ENCODE measurements around the gene MPZL2. TPM values are rescaled to one million over a fixed set of nuclear protein-coding genes. Genes with fewer than 3 reads are reported as not detected.

Gene MPZL2
- polyA plus RNA-seq, 3 donors = 8.0 to 18.6 (median 14.2) TPM

- Mint-ChIP-seq H3K4me3 (no peak overlapping the region), H3K36me3 (peaks cover 54 to 61% of the 10 kb centered on the region in 2 donors), H3K27ac (peak overlapping the region in 2 of 7 donors; percentile 23 to 63), H3K4me1 (peaks cover 95% of the 10 kb centered on the region), H3K9me3 (peaks cover 0 to 4% (median 0%) of the 10 kb centered on the region in 7 donors), H3K27me3 (ENCODE audit: low read depth in 3 of 3) (peaks cover 0 to 2% (median 1%) of the 10 kb centered on the region in 3 donors)
- TF ChIP-seq CTCF (IDR thresholded peaks at IDR 0.05) = no peak
- Histone ChIP-seq H2AFZ (ENCODE audit: insufficient read depth, low read depth, low read length, poor library complexity, severe bottlenecking) (no peak overlapping the region), H3K79me2 (ENCODE audit: insufficient read depth, low read length) (peaks cover 71% of the 10 kb centered on the region), H3K4me1 (ENCODE audit: control insufficient read depth in 1 of 2, insufficient read depth in 2 of 2, low read length in 2 of 2) (peaks cover 89 to 97% of the 10 kb centered on the region in 2 donors), H3K9me3 (replicated peaks in 1 of 2; ENCODE audit: control insufficient read depth in 1 of 2, insufficient read depth in 1 of 2, low read length in 2 of 2) (no peaks in the 10 kb centered on the region), H3K9ac (ENCODE audit: insufficient read depth, low read length, poor library complexity, severe bottlenecking) (no peak overlapping the region), H3K27ac (ENCODE audit: low read depth in 1 of 2, low read length in 2 of 2) (peak overlapping the region in 1 of 2 donors; percentile 47), H3K27me3 (ENCODE audit: control insufficient read depth in 2 of 2, insufficient read depth in 2 of 2, low read length in 2 of 2) (no peaks in the 10 kb centered on the region), H4K20me1 (ENCODE audit: insufficient read depth, low read length) (no peaks in the 10 kb centered on the region), H3K4me3 (replicated peaks in 1 of 3; ENCODE audit: low read depth in 2 of 3, low read length in 3 of 3) (no peak overlapping the region), H3K4me2 (replicated peaks; ENCODE audit: extremely low read depth, low read length, poor library complexity, severe bottlenecking) (no peak overlapping the region), H3K36me3 (replicated peaks in 1 of 2; ENCODE audit: control insufficient read depth in 1 of 2, insufficient read depth in 2 of 2, low read length in 2 of 2) (peaks cover 58 to 63% of the 10 kb centered on the region in 2 donors)
- intact Hi-C loops (cut with micrococcal nuclease) = loop anchor here (5.0 to 10.0 kb wide), 3 partner anchors 42 to 66 kb away; partner anchors contain the start of genes MPZL2 (in 1 of the 2) and MPZL3 (in 1 of the 2)
- no peak for DNase-seq
- WGBS (ENCODE audit: insufficient coverage) = 96% methylated on average over 5 of the region's 7 CpGs
Measured at GRCh38 chr11:118210323-118210722, 53.8 kb downstream of the MPZL2 start.

DNA sequence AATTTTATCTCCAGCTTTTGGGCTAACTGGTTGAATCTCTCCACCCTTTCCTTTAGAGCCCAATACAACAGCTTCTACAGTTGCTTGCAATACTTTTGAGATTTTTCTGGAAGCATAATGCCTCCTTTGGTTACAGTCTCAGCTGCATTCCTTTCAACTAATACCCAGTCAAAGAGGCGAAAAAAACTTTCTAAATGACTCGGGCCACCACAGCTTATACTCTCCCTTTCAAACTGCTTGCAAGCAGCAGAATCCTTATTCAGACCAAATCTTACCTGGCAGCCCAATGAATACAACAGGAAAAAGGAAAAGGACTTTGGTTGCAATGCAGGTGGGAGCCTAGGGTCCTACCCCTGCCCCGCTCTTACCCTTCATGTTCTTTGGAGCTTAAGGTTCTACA lies 55.1 kb downstream of the MPZL2 start:
- intact Hi-C loops (cut with micrococcal nuclease) = loop anchor here in 1 of 2 donors (10.0 kb wide), 1 partner anchor 276 kb away; no protein-coding TSS in a partner anchor
- WGBS (ENCODE audit: insufficient coverage) = 100% methylated on average over 1 of the region's 3 CpGs
- peaks cover 0 to 1% (median under 1%) of the 10 kb centered on the region in 3 donors for H3K27me3 Mint-ChIP-seq (ENCODE audit: low read depth in 3 of 3)
- Histone ChIP-seq H3K4me2 (replicated peaks; ENCODE audit: extremely low read depth, low read length, poor library complexity, severe bottlenecking) (no peak overlapping the region), H3K4me3 (replicated peaks in 1 of 3; ENCODE audit: low read depth in 2 of 3, low read length in 3 of 3) (no peak overlapping the region), H3K9me3 (replicated peaks in 1 of 2; ENCODE audit: control insufficient read depth in 1 of 2, insufficient read depth in 1 of 2, low read length in 2 of 2) (no peaks in the 10 kb centered on the region), H3K36me3 (replicated peaks in 1 of 2; ENCODE audit: control insufficient read depth in 1 of 2, insufficient read depth in 2 of 2, low read length in 2 of 2) (peaks cover 71 to 76% of the 10 kb centered on the region in 2 donors), H3K27ac (ENCODE audit: low read depth in 1 of 2, low read length in 2 of 2) (peak overlapping the region in 1 of 2 donors; percentile 84), H3K9ac (ENCODE audit: insufficient read depth, low read length, poor library complexity, severe bottlenecking) (no peak overlapping the region), H4K20me1 (ENCODE audit: insufficient read depth, low read length) (peaks cover 8% of the 10 kb centered on the region), H3K4me1 (ENCODE audit: control insufficient read depth in 1 of 2, insufficient read depth in 2 of 2, low read length in 2 of 2) (peaks cover 82 to 91% of the 10 kb centered on the region in 2 donors), H3K27me3 (ENCODE audit: control insufficient read depth in 2 of 2, insufficient read depth in 2 of 2, low read length in 2 of 2) (no peaks in the 10 kb centered on the region), H2AFZ (ENCODE audit: insufficient read depth, low read depth, low read length, poor library complexity, severe bottlenecking) (no peak overlapping the region), H3K79me2 (ENCODE audit: insufficient read depth, low read length) (peaks cover 76% of the 10 kb centered on the region)
- peak overlapping the region in 6 of 7 donors; percentile 6 to 80 (median 68) for H3K27ac Mint-ChIP-seq
- no peak for TF ChIP-seq CTCF (IDR thresholded peaks at IDR 0.05)
- peaks cover 51 to 61% of the 10 kb centered on the region in 2 donors for H3K36me3 Mint-ChIP-seq
- H3K4me3 Mint-ChIP-seq = no peak overlapping the region
- peaks cover 85% of the 10 kb centered on the region for H3K4me1 Mint-ChIP-seq
- DNase-seq = no peak
- H3K9me3 Mint-ChIP-seq = peaks cover 0 to 4% (median 0%) of the 10 kb centered on the region in 7 donors
